ENCODE results near the gene SCAMP1.

DNA sequence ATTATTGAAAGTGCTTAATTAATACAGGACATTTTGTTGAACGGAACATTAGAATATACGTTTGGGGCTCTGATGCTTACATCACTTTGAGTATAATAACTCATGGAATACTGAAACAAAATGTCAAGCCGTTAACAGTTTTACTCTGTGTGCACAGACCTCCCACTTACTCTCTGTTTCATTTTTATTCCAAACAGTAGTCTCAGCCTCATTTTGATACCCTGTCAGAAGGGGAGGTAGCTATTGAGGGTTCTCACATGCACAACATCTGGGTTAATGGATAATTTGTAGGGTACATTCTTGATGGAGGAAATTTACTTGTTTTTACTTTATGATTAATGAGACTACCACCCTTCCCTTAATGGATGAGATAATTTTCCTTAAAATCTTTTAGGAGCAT is 59.0 kb downstream of the SCAMP1 start:
- TF ChIP-seq GATA3 (IDR thresholded peaks at IDR 0.05; ENCODE audit: low read depth, low read length) (no peak), GATA2 (IDR thresholded peaks at IDR 0.05; ENCODE audit: low read depth, low read length) (no peak)

Data from SH-SY5Y (cell line).